ENCODE results near the gene FADS2. TPM values are rescaled to one million over a fixed set of nuclear protein-coding genes. Genes with fewer than 3 reads are reported as not detected.
A peak's percentile ranks its signal among the peaks of the same experiment; 100 is the strongest.

FADS2 gene
- total and polyA plus RNA-seq, 7 donors, result 3.6 to 50.2 (median 21.7) TPM

DNA sequence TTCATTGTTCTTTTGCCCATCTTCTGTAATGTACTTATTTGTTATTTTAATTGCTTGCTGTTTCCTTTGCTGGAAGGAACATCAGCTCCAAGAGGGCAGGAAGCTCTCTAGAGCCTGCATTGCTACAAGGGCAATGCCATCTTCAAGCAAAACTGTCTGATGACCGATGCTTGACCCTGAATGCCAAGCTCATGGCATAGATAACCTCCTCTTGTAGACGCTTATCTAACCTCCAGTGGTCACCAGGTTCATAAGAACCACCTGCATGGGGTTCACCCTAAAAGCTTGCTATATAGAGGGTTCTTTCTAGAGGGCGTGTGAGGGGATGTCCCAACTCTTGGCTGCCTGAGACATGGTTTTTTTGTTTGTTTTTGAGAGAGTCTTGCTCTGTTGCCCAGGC lies 46.8 kb downstream of the FADS2 start:
- 71 to 78% methylated on average over 3 of the region's 3 CpGs for WGBS, 2 donors
- intact Hi-C loops (cut with DNase I), result no loop called here

DNA sequence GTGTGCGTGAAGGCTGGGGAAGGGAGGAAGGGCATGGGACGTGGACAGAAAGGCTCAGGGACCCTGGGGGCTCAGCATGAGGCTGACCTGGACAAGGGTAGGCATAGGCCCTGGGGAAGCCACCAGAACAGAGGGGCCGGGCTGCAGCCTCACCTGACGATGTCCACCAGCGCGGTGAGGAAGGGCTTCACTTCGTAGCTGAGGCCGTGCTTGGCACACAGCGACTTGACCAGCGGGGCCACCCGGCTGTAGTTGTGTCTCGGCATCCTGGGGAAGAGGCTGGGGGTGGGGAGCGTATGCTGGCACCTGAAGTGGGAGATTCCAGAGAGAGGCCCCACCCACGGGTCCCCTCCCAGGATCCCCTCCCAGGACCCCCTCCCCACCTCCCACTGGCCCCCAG lies 47.6 kb downstream of the FADS2 start:
- Histone ChIP-seq H3K4me1 (peaks cover 0 to 10% (median 3%) of the 10 kb centered on the region in 4 donors), H3K27ac (no peak overlapping the region), H3K36me3 (peaks cover 0 to 41% (median 13%) of the 10 kb centered on the region in 4 donors), H3K4me3 (no peak overlapping the region), H3K27me3 (no peaks in the 10 kb centered on the region), H3K9me3 (no peaks in the 10 kb centered on the region)
- intact Hi-C loops (cut with DNase I), result no loop called here
- 94% methylated on average over 14 of the region's 14 CpGs for WGBS, 2 donors
- TF ChIP-seq POLR2A (IDR thresholded peaks at IDR 0.05), result no peak
- no peak for TF ChIP-seq POLR2AphosphoS5 (IDR thresholded peaks at IDR 0.05)
- TF ChIP-seq EP300 (IDR thresholded peaks at IDR 0.05), result no peak
- TF ChIP-seq, protein P1, sequence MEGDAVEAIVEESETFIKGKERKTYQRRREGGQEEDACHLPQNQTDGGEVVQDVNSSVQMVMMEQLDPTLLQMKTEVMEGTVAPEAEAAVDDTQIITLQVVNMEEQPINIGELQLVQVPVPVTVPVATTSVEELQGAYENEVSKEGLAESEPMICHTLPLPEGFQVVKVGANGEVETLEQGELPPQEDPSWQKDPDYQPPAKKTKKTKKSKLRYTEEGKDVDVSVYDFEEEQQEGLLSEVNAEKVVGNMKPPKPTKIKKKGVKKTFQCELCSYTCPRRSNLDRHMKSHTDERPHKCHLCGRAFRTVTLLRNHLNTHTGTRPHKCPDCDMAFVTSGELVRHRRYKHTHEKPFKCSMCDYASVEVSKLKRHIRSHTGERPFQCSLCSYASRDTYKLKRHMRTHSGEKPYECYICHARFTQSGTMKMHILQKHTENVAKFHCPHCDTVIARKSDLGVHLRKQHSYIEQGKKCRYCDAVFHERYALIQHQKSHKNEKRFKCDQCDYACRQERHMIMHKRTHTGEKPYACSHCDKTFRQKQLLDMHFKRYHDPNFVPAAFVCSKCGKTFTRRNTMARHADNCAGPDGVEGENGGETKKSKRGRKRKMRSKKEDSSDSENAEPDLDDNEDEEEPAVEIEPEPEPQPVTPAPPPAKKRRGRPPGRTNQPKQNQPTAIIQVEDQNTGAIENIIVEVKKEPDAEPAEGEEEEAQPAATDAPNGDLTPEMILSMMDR (IDR thresholded peaks at IDR 0.05), result no peak
- DNase-seq, result peak; percentile 62

More for the DNA sequence above, 46.8 kb downstream of the FADS2 start:
- no peaks in the 10 kb centered on the region for H3K27me3 ChIP-seq
- H3K4me3 ChIP-seq, result no peak overlapping the region
- H3K27ac ChIP-seq, result no peak overlapping the region
- H3K4me1 ChIP-seq, result peaks cover 0 to 10% (median 3%) of the 10 kb centered on the region in 4 donors
- peaks cover 0 to 41% (median 13%) of the 10 kb centered on the region in 4 donors for H3K36me3 ChIP-seq
- no peak for DNase-seq
- TF ChIP-seq EP300 (IDR thresholded peaks at IDR 0.05) (no peak), POLR2AphosphoS5 (IDR thresholded peaks at IDR 0.05) (no peak), POLR2A (IDR thresholded peaks at IDR 0.05) (no peak)
- TF ChIP-seq, protein P1 (IDR thresholded peaks at IDR 0.05), result no peak
- no peaks in the 10 kb centered on the region for H3K9me3 ChIP-seq

DNA sequence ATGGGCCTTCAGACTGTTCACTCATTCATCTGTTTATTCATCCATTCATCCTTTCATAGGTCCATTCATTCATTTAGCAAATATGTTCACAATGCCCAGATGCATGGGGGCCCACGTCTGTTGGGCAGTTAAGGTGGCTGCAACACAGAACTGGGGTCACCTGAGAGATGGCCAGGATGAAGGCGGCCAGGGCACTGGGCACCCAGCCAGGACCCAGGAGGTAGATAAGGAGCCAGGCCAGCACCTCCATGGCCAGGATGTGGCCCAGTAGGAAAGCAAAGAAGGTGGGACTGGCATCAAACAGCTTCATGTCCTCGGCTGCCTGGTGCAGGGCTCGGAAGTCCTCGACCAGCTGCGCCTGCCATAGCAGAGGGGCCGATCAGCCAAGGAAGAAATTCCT lies 51.1 kb downstream of the FADS2 start:
- no peaks in the 10 kb centered on the region for H3K9me3 ChIP-seq
- intact Hi-C loops (cut with DNase I), result no loop called here
- no peak overlapping the region for H3K27ac ChIP-seq
- peaks cover 0 to 37% (median 13%) of the 10 kb centered on the region in 4 donors for H3K36me3 ChIP-seq
- TF ChIP-seq EP300 (IDR thresholded peaks at IDR 0.05) (no peak), POLR2A (IDR thresholded peaks at IDR 0.05) (no peak), POLR2AphosphoS5 (IDR thresholded peaks at IDR 0.05) (no peak)
- TF ChIP-seq, protein P1 (IDR thresholded peaks at IDR 0.05), result no peak
- H3K4me1 ChIP-seq, result no peaks in the 10 kb centered on the region
- no peak overlapping the region for H3K4me3 ChIP-seq
- no peaks in the 10 kb centered on the region for H3K27me3 ChIP-seq
- 89 to 90% methylated on average over 7 of the region's 7 CpGs for WGBS, 2 donors
- DNase-seq, result no peak

DNA sequence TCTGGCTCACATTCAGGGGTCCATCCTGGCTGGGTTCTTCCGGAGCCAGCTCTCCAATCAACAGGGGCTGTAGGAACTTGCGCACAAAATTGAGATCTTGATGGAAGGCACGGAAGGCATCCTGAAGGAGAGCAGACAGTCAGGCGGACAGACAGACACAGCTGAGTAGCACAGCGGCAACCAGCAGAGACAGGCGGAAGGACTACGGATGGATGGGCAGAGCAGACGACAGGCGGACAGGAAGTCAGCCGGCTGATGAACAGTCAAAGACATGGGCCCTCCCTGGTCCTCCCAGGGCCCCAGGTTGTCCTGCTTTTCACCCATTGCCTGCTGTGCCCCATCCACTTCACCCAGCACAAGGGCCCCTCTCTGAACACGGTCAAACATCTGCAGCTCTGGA lies 51.9 kb downstream of the FADS2 start:
- WGBS, 2 donors, result 80 to 90% methylated on average over 11 of the region's 11 CpGs
- H3K27ac ChIP-seq, result no peak overlapping the region
- intact Hi-C loops (cut with DNase I), result no loop called here

More for the DNA sequence above, 51.9 kb downstream of the FADS2 start:
- no peaks in the 10 kb centered on the region for H3K9me3 ChIP-seq
- TF ChIP-seq, protein P1 (IDR thresholded peaks at IDR 0.05), result no peak
- TF ChIP-seq EP300 (IDR thresholded peaks at IDR 0.05), result no peak
- no peak for TF ChIP-seq POLR2A (IDR thresholded peaks at IDR 0.05)
- TF ChIP-seq POLR2AphosphoS5 (IDR thresholded peaks at IDR 0.05), result no peak
- H3K36me3 ChIP-seq, result peaks cover 0 to 37% (median 13%) of the 10 kb centered on the region in 4 donors
- no peaks in the 10 kb centered on the region for H3K4me1 ChIP-seq
- no peak overlapping the region for H3K4me3 ChIP-seq
- no peaks in the 10 kb centered on the region for H3K27me3 ChIP-seq
- no peak for DNase-seq
